HFFc6 (cell line): ENCODE data around the gene VHLL. TPM values are rescaled to one million over a fixed set of nuclear protein-coding genes. Genes with fewer than 3 reads are reported as not detected.

ENCODE experiments used
- DNase-seq: peaks from one replicate; pipeline ENCODE4 v3.0.0-alpha.2; 2018
- H3K27ac Mint-ChIP-seq: 2 replicates; pipeline ENCODE4 v1.8.0; 2020; ENCODE audit warnings: mild to moderate bottlenecking, mixed read lengths
- H3K27me3 Mint-ChIP-seq: 2 replicates; pipeline ENCODE4 v1.8.0; 2021; ENCODE audit warnings: mild to moderate bottlenecking, moderate library complexity, mixed read lengths; ENCODE audit not compliant: insufficient read depth
- H3K36me3 Mint-ChIP-seq: 2 replicates; pipeline ENCODE4 v1.8.0; 2021; ENCODE audit warnings: low read depth, mixed read lengths
- H3K4me1 Mint-ChIP-seq: 2 replicates; pipeline ENCODE4 v1.8.0; 2020; ENCODE audit warnings: low read depth, mixed read lengths
- H3K4me3 Mint-ChIP-seq: 2 replicates; pipeline ENCODE4 v1.8.0; 2020; ENCODE audit warnings: mild to moderate bottlenecking, moderate library complexity, mixed read lengths
- H3K9me3 Mint-ChIP-seq: 2 replicates; pipeline ENCODE4 v1.8.0; 2020; ENCODE audit warnings: mild to moderate bottlenecking, mixed read lengths
- CTCF ChIP-seq: fragments of 200-600 bp; sonication (generic); IDR thresholded peaks from 2 replicates; pipeline ENCODE4 v1.5.0; 2021; ENCODE audit warnings: antibody characterized with exemption, mild to moderate bottlenecking
- total RNA-seq, 6 experiments: library from RNA; stranded (reverse); fragmentation: NEBNext Ultra II Directional; extraction: Animal tissue kit (Norgen Biotek cat#: 25700); gene quantifications; 2 replicates in 1 of 6; 3 replicates in 5 of 6; pipeline ENCODE4 v1.2.3, GENCODE V29; 2021

The VHLL gene
- total RNA-seq, 6 experiments from 2014 or later: not detected

- no peaks in the 10 kb centered on the region for H3K9me3 Mint-ChIP-seq
- 0 out of 2 replicates have a peak, but pooled peaks cover 1% of the 10 kb centered on the region for H3K27me3 Mint-ChIP-seq
- H3K4me1 Mint-ChIP-seq: peaks cover 17% of the 10 kb centered on the region
- TF ChIP-seq CTCF: no peak
- H3K36me3 Mint-ChIP-seq: peaks cover 45% of the 10 kb centered on the region
- H3K4me3 Mint-ChIP-seq: no peak overlapping the region
- H3K27ac Mint-ChIP-seq: no peak overlapping the region
- DNase-seq: no peak
Measured at GRCh38 chr1:156276532-156276931, 22.6 kb downstream of the VHLL start.

GRCh38 chr1:156270314-156270713, 28.8 kb downstream of the VHLL start:
- no peak for DNase-seq
- H3K4me1 Mint-ChIP-seq: peaks cover 15% of the 10 kb centered on the region
- H3K4me3 Mint-ChIP-seq: no peak overlapping the region
- TF ChIP-seq CTCF: no peak
- H3K27ac Mint-ChIP-seq: no peak overlapping the region; the same call in 1 of the 2 replicates
- peaks cover 62% of the 10 kb centered on the region for H3K36me3 Mint-ChIP-seq
- no peaks in the 10 kb centered on the region for H3K9me3 Mint-ChIP-seq
- H3K27me3 Mint-ChIP-seq: peaks cover 1% of the 10 kb centered on the region; the same call in 1 of the 2 replicates

- no peak for TF ChIP-seq CTCF
- no peak for DNase-seq
- peaks cover 1% of the 10 kb centered on the region; the same call in 1 of the 2 replicates for H3K27me3 Mint-ChIP-seq
- H3K36me3 Mint-ChIP-seq: peaks cover 66% of the 10 kb centered on the region
- peaks cover 28% of the 10 kb centered on the region for H3K4me1 Mint-ChIP-seq
- no peaks in the 10 kb centered on the region for H3K9me3 Mint-ChIP-seq
- no peak overlapping the region for H3K27ac Mint-ChIP-seq
- no peak overlapping the region for H3K4me3 Mint-ChIP-seq
Measured at GRCh38 chr1:156268336-156268735, 30.8 kb downstream of the VHLL start.

- DNase-seq: no peak
- Mint-ChIP-seq H3K36me3 (peaks cover 61% of the 10 kb centered on the region), H3K27me3 (no peaks in the 10 kb centered on the region; the same call in 1 of the 2 replicates), H3K4me3 (no peak overlapping the region), H3K4me1 (peaks cover 41% of the 10 kb centered on the region), H3K9me3 (no peaks in the 10 kb centered on the region), H3K27ac (no peak overlapping the region)
- no peak for TF ChIP-seq CTCF
Measured at GRCh38 chr1:156266051-156266450, 33.1 kb downstream of the VHLL start.

GRCh38 chr1:156263288-156263655, 35.8 kb downstream of the VHLL start:
- peaks cover 37% of the 10 kb centered on the region for H3K4me1 Mint-ChIP-seq
- H3K9me3 Mint-ChIP-seq: no peaks in the 10 kb centered on the region
- H3K27me3 Mint-ChIP-seq: peaks cover 2% of the 10 kb centered on the region; the same call in 1 of the 2 replicates
- H3K27ac Mint-ChIP-seq: peak overlapping the region; percentile 86
- no peak for DNase-seq
- peak overlapping the region; percentile 61; the same call in 1 of the 2 replicates for H3K4me3 Mint-ChIP-seq
- no peak; the same call in 1 of the 2 replicates for TF ChIP-seq CTCF
- peaks cover 69% of the 10 kb centered on the region for H3K36me3 Mint-ChIP-seq
